Activated gamma-delta T cell treated with Interleukin-2 at 50 U/mL for 16 hours (primary cell): ENCODE data around the gene MYL12A.
A peak's percentile ranks its signal among the peaks of the same experiment; 100 is the strongest.

ENCODE experiments used
- DNase-seq: peaks from one replicate; pipeline ENCODE4 v3.0.0-alpha.2; 2020

MYL12A gene

GRCh38 chr18:3226048-3226447 lies 21.6 kb upstream of the MYL12A start:
- no peak for DNase-seq

- no peak for DNase-seq
Measured at GRCh38 chr18:3230401-3231334, 16.9 kb upstream of the MYL12A start.

- no peak for DNase-seq
Measured at GRCh38 chr18:3233004-3233403, 14.6 kb upstream of the MYL12A start.

- DNase-seq: no peak
Measured at GRCh38 chr18:3233433-3234168, 14.0 kb upstream of the MYL12A start.

GRCh38 chr18:3234457-3234856 lies 13.1 kb upstream of the MYL12A start:
- no peak for DNase-seq

GRCh38 chr18:3235846-3236245 lies 11.8 kb upstream of the MYL12A start:
- DNase-seq: no peak

- no peak for DNase-seq
Measured at GRCh38 chr18:3236470-3236869, 11.1 kb upstream of the MYL12A start.

GRCh38 chr18:3238742-3239141 lies 8.9 kb upstream of the MYL12A start:
- no peak for DNase-seq

GRCh38 chr18:3245185-3245564 lies 2.4 kb upstream of the MYL12A start:
- DNase-seq: no peak

- peak; percentile 70 for DNase-seq
Measured at GRCh38 chr18:3245853-3246634, 1.6 kb upstream of the MYL12A start.

GRCh38 chr18:3246635-3247239 lies 864 bp upstream of the MYL12A start:
- peak; percentile 22 for DNase-seq

- DNase-seq: no peak
Measured at GRCh38 chr18:3248062-3248657, 559 bp downstream of the MYL12A start.

GRCh38 chr18:3248658-3249359 lies 1.2 kb downstream of the MYL12A start:
- DNase-seq: no peak

GRCh38 chr18:3250237-3251107 lies 2.9 kb downstream of the MYL12A start:
- no peak for DNase-seq

- no peak for DNase-seq
Measured at GRCh38 chr18:3251249-3251962, 3.8 kb downstream of the MYL12A start.

GRCh38 chr18:3251963-3252277 lies 4.3 kb downstream of the MYL12A start:
- DNase-seq: no peak

- DNase-seq: no peak
Measured at GRCh38 chr18:3252843-3253242, 5.2 kb downstream of the MYL12A start.

GRCh38 chr18:3254725-3255124 lies 7.1 kb downstream of the MYL12A start:
- no peak for DNase-seq

- no peak for DNase-seq
Measured at GRCh38 chr18:3255611-3256165, 8.1 kb downstream of the MYL12A start.
